Duodenal mucosa (tissue), 2 donors: Measurements from ENCODE around the gene BCAS3.

Source experiments
- H3K27ac ChIP-seq: one replicate; pipeline ENCODE4 v1.7.0; 2013; ENCODE audit warnings: low read depth, low read length
- H3K27me3 ChIP-seq, 2 donors: one replicate each; pipeline ENCODE4 v1.7.0; 2013; ENCODE audit warnings: low read length in 2 of 2, control low read depth in 1 of 2; ENCODE audit not compliant: insufficient read depth in 2 of 2, control insufficient read depth in 1 of 2
- H3K36me3 ChIP-seq, 2 donors: one replicate each; pipeline ENCODE4 v1.7.0; 2013; ENCODE audit warnings: low read length in 2 of 2, control low read depth in 1 of 2; ENCODE audit not compliant: insufficient read depth in 2 of 2, control insufficient read depth in 1 of 2
- H3K4me1 ChIP-seq, 2 donors: one replicate each; pipeline ENCODE4 v1.7.0; 2013; ENCODE audit warnings: low read length in 2 of 2, control low read depth in 1 of 2; ENCODE audit not compliant: insufficient read depth in 2 of 2, control insufficient read depth in 1 of 2
- H3K4me3 ChIP-seq, 2 donors: one replicate each; pipeline ENCODE4 v1.7.0; 2013; ENCODE audit warnings: low read length in 2 of 2, low read depth in 1 of 2
- H3K9ac ChIP-seq, 2 donors: one replicate each; pipeline ENCODE4 v1.7.0; 2013; ENCODE audit warnings: low read length in 2 of 2, low read depth in 1 of 2
- H3K9me3 ChIP-seq, 2 donors: one replicate each; pipeline ENCODE4 v1.7.0; 2013; ENCODE audit warnings: low read length in 2 of 2, control low read depth in 1 of 2; ENCODE audit not compliant: control insufficient read depth in 1 of 2

The BCAS3 gene

DNA sequence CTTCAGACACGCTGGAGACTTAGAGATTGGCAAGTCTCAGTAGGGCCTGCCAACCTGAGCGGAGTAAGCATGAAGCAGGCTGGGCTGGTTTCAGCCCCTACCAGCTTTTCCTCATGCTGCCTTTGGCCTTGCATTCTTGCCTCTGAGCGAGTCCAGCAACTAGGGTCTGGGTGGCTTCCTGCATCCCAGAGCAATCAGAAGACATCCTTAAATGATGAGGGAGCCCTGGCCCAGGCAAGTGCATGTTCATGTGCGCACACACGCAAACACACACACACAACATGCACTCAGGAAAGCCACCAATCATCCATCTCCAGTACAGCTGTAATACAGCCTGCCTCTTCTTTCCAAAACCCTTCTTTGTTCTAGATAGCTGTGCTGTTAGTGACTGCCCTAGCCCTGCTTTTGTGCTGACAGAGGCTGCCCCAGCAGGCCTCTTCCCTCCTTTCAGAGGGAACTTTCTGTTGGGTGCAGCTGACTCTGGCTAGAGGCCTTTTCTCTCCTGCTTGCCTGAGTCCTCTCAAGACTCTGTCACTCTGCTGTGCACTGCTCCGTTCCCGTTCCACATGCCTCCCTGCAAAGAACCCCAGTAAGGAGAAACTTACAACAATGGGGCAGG, 691.3 kb downstream of the BCAS3 start:
- Histone ChIP-seq H3K9me3 (no peaks in the 10 kb centered on the region), H3K27ac (no peak overlapping the region), H3K4me3 (no peak overlapping the region), H3K4me1 (peaks cover 0 to 4% of the 10 kb centered on the region in 2 donors), H3K9ac (no peak overlapping the region), H3K27me3 (no peaks in the 10 kb centered on the region), H3K36me3 (no peaks in the 10 kb centered on the region)

DNA sequence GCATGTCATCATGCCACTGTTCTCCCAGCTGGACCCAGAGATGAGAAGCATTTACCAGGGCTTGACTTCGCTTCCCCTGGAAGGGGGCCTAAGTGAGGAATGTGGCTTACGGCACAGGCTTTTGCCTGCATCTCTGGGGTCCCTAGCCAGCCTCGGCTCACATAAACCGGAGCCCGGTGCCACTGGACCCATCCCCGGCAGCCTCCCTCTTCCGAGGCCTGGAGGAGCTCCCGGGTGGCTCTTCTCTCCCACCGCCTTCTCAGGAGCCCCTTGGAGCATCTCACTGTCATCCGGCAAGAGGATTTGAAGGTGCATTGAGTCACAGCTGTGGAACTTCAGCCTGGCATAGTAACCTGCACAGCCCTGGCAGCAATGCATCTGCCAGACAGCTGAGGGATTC, 692.1 kb downstream of the BCAS3 start:
- Histone ChIP-seq H3K36me3 (no peaks in the 10 kb centered on the region), H3K27me3 (no peaks in the 10 kb centered on the region), H3K4me1 (peaks cover 0 to 4% of the 10 kb centered on the region in 2 donors), H3K9me3 (no peaks in the 10 kb centered on the region), H3K9ac (no peak overlapping the region), H3K27ac (no peak overlapping the region), H3K4me3 (no peak overlapping the region)

DNA sequence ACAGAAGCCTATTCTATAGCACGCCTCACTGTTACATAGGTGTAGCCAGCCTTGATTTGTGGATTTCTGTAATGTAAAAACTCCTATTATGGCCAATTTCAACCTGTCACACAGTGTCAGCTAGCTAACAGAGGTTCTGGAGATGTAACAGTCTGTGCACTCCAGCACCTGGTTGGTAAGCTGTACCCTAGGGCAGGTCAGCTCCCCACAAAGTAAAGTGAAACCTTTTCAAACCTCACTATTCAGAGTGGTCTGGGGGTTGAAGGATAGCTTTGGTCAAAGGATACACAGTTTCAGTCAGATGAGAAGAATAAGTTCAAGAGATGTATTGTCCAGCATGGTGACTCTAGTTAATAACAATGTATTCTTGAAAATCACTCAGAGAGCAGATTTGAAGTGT, 693.5 kb downstream of the BCAS3 start:
- no peaks in the 10 kb centered on the region for H3K27me3 ChIP-seq
- H3K9ac ChIP-seq = no peak overlapping the region
- peaks cover 0 to 4% of the 10 kb centered on the region in 2 donors for H3K4me1 ChIP-seq
- H3K4me3 ChIP-seq = no peak overlapping the region
- no peak overlapping the region for H3K27ac ChIP-seq
- no peaks in the 10 kb centered on the region for H3K9me3 ChIP-seq
- H3K36me3 ChIP-seq = no peaks in the 10 kb centered on the region

DNA sequence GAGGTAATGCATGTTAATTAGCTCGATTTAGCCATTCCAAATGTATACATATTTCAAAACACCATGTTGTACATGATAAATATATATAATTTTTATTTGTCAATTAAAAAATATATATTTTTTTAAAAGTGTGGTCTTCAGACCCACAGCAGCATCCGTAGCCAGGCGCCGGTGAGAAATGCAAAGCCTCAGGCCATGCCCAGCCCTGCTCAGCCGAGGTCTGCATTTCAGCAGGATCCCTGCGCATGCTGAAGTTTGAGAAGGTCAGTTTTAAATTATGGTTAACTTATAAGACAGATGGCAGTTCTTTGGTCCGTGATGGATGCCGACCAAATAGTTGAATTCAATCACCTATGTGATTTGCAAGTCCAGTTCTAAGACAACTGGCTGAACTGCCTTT, 694.0 kb downstream of the BCAS3 start:
- peaks cover 0 to 4% of the 10 kb centered on the region in 2 donors for H3K4me1 ChIP-seq
- H3K36me3 ChIP-seq = no peaks in the 10 kb centered on the region
- no peak overlapping the region for H3K4me3 ChIP-seq
- no peaks in the 10 kb centered on the region for H3K9me3 ChIP-seq
- H3K27me3 ChIP-seq = no peaks in the 10 kb centered on the region
- no peak overlapping the region for H3K27ac ChIP-seq
- H3K9ac ChIP-seq = no peak overlapping the region

DNA sequence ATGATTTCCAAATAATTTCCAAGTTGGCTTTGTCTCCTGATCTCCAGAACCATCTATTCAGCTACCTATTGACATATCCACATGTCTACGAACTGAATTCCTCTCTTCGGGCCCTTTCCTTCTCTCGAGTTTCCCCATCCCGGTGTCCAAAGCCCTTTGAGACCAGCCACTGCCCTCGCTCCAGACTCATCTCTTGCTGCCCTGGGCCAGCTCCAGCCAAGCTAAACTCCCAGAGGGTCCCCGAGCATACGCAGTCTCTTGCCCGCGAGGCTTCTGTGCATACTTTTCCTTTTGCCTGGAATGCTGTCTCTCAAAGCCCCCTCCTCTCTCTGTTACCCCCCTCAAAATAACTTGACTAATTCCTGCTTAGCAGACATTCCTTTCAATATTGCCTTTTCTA, 694.8 kb downstream of the BCAS3 start:
- no peaks in the 10 kb centered on the region for H3K36me3 ChIP-seq
- H3K27ac ChIP-seq = no peak overlapping the region
- no peaks in the 10 kb centered on the region for H3K4me1 ChIP-seq
- no peak overlapping the region for H3K4me3 ChIP-seq
- no peaks in the 10 kb centered on the region for H3K27me3 ChIP-seq
- no peaks in the 10 kb centered on the region for H3K9me3 ChIP-seq
- H3K9ac ChIP-seq = no peak overlapping the region

DNA sequence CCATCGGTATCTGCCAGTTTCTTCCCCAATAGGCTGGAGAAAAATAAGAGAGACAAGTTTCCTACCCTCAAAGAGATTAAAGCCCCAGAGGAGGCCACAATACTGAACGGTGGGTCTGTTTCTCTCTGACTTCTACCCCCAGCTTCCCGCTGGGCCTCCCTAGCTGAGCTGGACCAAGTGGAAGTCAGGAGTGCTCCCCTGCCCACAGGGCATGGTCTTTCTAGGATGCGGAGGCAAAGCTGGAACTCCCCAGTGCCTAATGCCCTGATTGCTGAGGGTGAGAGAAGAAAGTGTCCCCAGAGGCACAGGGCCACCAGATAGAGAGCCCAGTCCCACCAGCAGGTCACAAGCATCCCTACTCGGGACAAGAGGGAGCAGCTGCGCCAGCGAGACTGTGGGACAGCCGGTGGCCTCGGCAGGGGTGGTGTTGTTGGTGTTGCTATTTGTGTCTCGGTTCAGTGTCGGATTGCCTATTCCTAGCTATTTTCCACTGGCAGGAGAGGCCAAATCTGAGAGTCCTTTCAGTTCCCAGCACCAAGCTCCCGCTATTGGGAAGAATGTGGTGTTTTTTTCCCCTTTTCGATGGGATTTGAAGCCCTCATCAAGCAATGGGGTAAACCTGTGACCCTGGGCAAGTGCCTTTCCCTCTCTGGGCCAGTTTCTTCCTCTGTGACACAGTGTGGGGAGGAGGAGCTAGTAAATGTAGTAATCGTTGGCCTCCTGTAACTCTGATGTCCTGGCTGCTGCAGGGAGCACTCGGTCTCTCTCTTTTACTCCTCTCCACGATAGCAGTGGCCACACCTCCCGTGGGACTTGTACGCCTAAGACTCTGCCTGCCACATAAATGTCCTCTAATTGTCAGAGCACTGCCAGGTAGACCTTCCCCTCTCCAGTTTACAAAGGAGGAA, 699.5 kb downstream of the BCAS3 start:
- Histone ChIP-seq H3K4me1 (no peaks in the 10 kb centered on the region), H3K9ac (no peak overlapping the region), H3K4me3 (no peak overlapping the region), H3K9me3 (no peaks in the 10 kb centered on the region), H3K27me3 (no peaks in the 10 kb centered on the region), H3K27ac (no peak overlapping the region), H3K36me3 (no peaks in the 10 kb centered on the region)

DNA sequence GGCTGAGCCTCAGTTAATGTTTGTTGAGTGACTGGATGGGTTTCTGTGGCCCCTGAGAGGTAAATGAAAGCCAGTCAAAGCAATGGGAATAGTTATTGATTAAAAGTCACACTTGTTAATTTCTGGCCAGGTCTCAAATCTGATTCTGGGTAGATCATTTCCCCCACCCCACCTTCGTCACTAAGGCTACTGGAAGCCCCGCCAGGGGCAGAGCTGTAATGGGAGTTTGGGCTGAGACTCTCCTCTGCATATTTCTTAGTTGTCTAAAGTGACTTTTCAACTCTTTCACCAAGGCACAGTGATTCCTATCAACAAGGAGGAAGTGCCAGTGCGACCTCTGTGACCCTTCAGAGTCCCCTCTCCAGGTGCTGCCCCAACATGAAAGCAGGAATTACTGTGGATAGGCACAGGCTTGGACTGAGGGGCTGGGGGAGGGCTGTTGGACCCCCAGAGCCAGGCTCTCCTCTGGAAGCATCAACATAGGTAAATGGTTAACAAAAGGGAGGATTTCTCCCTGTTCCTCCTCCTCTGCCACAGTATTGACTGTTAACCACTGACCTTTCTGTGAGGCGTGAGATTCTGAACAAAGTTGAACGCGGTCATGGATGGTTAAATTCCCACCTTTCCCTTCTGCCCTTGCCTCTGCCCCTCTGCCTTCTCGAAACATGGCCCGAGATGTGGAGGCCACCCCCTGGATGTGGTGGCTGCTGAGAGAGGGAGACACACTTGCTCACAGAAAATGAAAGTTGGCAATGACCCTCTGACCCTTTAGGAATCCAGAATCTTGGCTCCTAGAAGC, 701.2 kb downstream of the BCAS3 start:
- no peaks in the 10 kb centered on the region for H3K4me1 ChIP-seq
- H3K4me3 ChIP-seq = no peak overlapping the region
- H3K36me3 ChIP-seq = no peaks in the 10 kb centered on the region
- no peaks in the 10 kb centered on the region for H3K27me3 ChIP-seq
- H3K27ac ChIP-seq = no peak overlapping the region
- no peaks in the 10 kb centered on the region for H3K9me3 ChIP-seq
- no peak overlapping the region for H3K9ac ChIP-seq

DNA sequence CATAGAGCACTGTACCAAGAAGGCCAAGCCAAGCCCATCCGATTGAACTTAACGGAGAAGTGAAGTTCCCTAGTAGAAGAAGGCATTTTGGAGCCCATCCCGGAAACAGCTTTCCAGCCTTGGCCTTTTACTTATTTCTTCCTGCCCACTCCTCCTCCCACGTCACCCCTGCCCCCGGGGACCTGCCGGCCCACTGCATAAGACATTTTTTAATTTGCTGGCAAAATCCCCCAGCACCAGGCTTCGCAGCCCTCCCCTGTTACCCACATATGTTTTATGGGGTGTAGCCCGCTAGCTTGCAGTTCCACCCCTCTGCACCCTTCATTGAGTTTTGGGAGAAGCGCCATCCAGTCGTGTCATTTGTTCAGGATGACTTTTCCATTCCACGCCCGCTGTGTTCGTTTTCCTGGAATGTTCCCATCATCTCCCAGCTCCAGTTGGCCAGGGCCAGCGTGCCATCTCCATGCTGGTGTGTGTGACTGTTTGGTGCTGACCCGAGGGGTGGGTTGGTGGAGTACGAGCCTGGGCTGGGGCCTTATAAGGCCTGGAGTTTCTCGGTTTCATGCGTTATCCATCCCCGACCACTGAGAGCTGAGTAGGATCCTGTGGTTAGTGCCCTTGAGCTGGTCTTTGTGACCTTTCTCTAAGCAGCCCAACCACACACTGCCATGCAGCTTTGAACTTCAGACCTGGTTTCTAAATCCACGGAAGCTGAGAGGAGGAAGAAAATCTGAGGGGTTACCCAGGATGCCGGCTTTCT, 702.0 kb downstream of the BCAS3 start:
- Histone ChIP-seq H3K9ac (no peak overlapping the region), H3K4me1 (no peaks in the 10 kb centered on the region), H3K36me3 (no peaks in the 10 kb centered on the region), H3K9me3 (no peaks in the 10 kb centered on the region), H3K4me3 (no peak overlapping the region), H3K27ac (no peak overlapping the region), H3K27me3 (no peaks in the 10 kb centered on the region)

DNA sequence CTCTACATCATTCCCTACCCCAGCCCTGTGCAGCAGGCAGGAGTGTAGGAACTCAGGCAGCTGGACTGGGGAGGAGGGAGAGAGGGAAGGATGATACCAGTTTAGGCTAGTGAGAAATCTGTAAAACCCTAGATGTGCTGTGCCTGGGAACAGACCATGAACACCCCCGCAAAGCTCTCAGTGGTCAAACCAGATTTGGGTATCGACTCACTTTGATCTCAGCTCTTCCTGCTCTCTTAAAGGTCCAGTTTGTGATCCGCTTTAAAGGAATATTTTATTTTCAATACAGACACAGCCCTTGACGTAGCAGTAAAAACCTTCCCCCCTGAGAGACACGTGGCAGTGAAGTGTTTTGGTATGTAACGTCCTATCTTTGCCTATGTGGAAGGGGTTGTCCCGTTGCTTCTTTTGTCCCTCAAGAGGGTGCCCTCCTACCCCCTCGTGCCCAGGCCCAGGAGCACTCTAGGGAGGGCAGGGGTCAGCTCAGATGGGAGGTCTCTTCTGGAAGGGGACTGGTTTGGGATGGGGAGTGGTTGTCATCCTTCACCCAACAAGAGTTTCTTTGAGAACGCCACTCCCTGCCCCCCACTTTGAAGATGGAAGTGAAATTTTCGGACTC, 702.7 kb downstream of the BCAS3 start:
- no peak overlapping the region for H3K4me3 ChIP-seq
- H3K27me3 ChIP-seq = no peaks in the 10 kb centered on the region
- no peak overlapping the region for H3K9ac ChIP-seq
- H3K27ac ChIP-seq = no peak overlapping the region
- no peaks in the 10 kb centered on the region for H3K9me3 ChIP-seq
- H3K4me1 ChIP-seq = no peaks in the 10 kb centered on the region
- H3K36me3 ChIP-seq = no peaks in the 10 kb centered on the region
